Femur (tissue), 1 donor: ENCODE data around the gene WNK3.
"Not testable (repeated sequence)": the region's sequence is repeated elsewhere in the genome, so short reads cannot be mapped to it uniquely, and the experiment has no call there.

Experiments
- DNase-seq: peaks from one replicate; pipeline ENCODE4 v3.0.0-alpha.2; 2017

Gene WNK3

DNA sequence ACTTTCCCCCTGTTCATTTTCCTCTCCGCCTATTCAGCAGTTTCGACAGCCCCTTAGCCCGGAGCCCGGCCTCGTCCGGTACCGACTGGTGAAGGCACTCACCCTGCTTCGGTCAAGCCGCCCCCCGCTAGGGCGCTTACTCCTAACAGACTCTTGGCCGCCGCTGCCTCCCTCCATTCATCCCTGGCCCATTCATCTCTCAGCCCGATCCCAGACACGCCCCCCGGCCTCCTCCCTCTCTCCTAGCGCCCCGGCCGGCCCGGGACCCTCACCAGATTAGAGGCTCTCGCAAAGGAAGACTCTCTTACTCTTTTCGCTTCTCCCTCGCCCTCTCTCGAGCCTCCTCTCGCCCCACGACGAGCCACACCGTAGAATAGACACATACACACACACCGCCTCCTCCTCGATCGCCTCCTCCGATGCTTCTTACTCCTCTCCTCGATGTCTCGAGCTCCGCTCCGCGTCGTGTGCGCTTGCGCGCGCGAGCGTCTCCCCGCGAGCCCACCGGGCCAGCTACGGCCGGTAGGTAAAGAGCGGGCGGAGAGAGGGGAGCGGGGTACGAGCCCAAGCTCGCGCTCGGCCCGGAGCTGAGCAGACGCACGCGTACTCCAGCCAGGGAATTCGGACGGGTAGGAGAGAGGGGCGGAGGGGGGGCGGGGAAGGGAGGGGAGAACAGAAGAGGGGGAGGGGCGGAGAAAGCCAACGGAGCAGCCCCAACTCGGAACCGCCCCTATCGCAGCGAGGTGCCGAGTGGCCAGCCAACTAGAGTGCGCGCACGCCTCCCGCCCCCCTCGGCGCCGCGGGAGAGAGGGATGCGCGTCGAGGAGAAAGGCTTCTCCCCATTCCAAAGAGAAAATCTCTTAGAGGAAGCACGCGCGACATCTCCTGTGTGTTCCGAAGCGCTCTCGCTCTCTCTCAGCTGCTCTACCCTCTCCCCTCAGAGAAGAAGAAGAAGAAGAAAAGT is at the start of gene WNK3:
Gene WNK3 (minus strand): TSS at position 633 of the 964 bp plus-strand sequence.
- peak; percentile 93 for DNase-seq

GRCh38 chrX:54407266-54407665 is 49.4 kb upstream of the WNK3 start:
- no peak for DNase-seq

DNA sequence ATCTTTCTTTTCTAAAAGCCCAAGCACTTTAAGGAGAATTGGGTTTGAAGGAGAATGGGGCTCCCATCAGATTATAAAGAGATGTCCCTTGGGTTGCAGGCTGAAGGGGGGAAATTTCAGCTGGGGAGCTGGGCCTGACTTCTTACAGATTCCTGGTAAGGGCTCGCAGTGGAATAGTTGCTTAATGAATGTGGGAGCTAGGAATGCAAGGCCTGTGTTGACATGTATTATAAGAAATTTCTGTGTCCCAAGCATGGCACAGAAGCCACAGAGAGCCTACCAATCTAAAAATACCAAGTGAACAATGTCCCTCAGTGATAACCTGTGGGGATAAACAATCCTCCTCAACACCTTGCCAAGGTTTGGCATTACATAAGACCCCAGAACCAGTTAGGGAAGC is 39.3 kb upstream of the WNK3 start:
- no peak for DNase-seq

DNA sequence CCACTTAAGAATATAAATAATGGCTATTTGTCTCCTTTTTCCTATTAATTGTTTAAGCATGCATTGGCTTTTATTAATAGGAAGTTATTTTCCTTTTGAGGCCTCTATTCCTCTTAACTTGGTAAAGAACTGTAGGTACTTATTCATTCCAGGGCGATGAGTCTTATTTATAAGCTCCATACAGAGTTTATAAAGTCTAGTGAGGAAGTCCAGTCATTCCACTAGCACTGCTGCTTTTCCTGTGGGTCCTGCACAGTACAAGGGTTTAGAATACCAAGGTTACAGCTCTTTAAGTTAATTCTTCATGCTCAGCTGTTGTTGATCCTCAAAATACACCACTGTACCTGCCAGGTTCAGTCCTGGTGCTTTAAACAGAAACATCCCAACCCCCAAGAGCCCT is 28.5 kb upstream of the WNK3 start:
- no peak for DNase-seq

GRCh38 chrX:54384661-54385060 is 26.8 kb upstream of the WNK3 start:
- not testable (repeated sequence) for DNase-seq

- DNase-seq = no peak
These were observed 1.6 kb upstream of the WNK3 start for GRCh38 chrX:54359408-54359807.

GRCh38 chrX:54358424-54359211 is 772 bp upstream of the WNK3 start:
- peak; percentile 82 for DNase-seq

DNA sequence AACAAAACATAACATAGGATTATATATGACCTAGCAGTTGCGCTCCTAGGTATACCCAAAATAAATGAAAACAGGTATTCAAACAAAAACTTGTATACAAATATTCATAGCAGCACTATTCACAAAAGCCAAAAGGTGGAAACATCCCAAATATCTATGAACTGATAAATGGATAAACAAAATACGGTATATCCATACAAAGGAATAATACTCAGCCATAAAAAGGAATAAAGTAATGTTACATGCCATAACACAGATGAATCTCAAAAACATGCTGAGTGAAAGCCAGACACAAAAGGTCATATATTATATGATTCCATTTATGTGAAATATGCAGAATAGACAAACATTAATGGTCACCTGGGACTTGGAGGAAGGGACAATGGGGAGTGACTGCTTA is 5.2 kb downstream of the WNK3 start:
- no peak for DNase-seq

- DNase-seq = not testable (repeated sequence)
These were observed 20.5 kb downstream of the WNK3 start for GRCh38 chrX:54337383-54337782.

DNA sequence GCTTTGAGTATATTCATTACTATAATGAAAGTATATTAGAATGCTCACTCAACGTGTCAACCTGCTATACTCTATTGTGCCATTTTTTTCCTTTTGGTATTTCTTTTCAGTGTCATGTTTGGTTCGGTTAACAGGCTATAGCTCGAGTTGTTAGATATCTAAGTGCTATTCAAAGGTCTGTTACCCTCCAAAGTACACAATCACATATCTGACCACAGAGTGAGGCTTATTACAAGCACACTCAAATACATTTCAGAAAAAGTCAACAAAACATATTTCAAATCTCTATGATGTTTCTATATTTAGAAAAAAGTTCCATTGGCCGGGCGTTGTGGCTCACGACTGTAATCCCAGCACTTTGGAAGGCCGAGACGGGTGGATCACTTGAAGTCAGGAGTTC is 32.8 kb downstream of the WNK3 start:
- no peak for DNase-seq

- no peak for DNase-seq
These were observed 37.8 kb downstream of the WNK3 start for GRCh38 chrX:54320067-54320466.

GRCh38 chrX:54306379-54306778 is 51.5 kb downstream of the WNK3 start:
- DNase-seq = no peak

DNA sequence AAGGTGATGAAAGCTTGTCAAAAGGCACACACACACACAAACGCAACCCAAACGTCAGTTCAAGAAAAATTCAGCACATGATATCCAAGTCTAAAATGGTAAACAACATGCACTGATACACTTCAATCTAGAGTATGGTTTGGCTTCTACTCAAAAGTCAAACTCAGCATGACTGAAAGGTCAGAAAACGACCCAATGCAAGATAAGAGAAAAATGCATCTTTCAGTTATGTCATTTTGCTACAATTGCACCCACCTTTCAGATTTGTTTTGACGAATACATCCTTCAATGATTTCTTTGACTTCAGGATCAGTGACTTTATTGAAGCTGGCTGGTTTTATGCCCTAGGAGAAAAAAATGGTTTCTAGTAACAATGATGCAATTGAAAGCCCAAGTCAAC is 56.3 kb downstream of the WNK3 start:
- DNase-seq = no peak

GRCh38 chrX:54294306-54294705 is 63.5 kb downstream of the WNK3 start:
- DNase-seq = no peak

DNA sequence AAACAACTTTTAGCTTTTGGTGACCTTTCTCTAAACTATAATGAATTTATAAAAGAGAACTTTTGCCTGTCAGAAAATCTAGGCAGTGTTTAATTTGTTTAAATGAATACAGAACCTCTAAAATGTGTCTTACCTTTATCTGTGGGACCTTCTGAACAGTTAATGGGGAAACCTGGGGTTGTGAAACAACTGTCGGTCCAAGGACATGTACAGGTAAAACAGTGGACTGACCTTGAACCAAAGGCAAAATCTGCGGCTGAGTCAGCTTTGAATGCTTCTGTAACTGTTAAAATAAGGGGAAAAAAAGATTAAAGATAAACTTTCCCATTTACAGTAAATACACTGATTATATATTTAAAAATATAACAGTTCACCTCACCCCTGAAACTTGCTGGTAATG is 65.1 kb downstream of the WNK3 start:
- no peak for DNase-seq

- DNase-seq = no peak
These were observed 66.1 kb downstream of the WNK3 start for GRCh38 chrX:54291758-54292157.

DNA sequence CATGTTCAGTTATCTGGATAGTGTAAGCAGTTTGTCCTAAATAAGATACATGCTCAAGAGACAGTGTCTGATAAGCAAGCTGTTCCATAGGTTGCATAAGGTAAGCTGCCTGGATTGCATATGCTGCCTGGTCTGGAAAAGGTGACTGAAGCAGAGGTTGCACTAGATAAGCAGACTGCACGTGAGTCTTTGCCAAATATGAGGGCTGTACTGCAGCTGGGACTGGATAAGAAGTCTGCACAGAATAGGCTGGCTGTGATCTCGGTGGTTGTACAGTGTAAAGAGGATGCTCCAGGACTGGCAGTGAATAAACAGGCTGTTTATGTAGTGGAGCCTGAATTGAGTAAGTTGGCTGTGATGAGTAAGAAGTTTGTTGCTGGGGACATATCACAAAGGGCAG is 68.9 kb downstream of the WNK3 start:
- DNase-seq = no peak

GRCh38 chrX:54288277-54288676 is 69.6 kb downstream of the WNK3 start:
- DNase-seq = no peak

DNA sequence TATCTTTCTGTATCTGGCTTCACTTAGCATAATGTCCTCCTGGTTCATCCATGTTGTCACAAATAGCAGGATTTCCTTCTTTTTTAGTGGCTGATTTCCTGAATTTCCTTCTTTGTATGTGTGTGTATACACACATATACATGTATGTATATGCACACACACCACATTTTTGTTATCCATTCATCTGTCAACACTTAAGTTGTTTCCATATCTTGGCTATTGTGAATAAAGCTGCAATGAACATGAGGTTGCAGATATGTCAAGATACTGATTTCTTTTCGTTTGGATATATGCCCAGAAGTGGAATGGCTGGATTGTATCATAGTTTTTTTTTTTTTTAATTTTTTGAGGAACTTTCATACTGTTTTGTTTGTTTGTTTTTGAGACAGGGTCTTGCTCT is 76.2 kb downstream of the WNK3 start:
- no peak for DNase-seq

DNA sequence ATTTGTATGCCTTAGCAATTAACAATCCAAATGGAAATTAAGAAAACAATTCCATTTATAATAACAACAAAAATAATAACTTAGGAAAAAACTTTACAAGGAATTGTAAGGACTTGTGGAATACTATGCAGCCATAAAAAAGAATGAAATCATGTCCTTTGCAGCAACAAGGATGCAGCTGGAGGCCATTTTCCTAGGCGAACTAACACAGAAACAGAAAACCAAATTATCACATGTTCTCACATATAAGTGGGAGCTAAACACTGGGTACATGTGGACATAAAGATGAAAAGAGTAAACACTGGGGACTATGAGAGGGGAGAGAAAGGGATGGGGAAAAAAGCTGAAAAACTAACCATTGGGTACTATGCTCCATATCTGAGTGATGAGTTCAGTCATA is 77.4 kb downstream of the WNK3 start:
- DNase-seq = no peak

GRCh38 chrX:54271664-54272063 is 86.2 kb downstream of the WNK3 start:
- DNase-seq = no peak

DNA sequence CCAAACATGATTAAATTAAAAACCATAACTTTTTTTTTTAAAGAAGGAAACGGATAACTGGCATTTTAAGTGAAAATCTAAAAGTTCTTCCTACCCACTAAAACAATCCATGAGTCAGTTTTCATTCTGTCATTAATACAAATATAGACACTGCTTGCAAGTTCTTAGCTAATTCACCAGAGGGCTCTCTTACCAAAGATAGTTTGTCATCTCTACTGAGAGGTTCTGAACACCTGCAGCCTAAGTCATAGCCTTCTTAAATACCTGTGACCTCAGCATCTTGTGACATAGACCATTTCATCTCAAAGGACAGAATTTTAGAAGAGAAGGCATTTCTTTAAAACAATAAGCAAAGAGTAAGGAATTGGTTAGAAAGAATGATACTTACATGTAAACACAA is 109.5 kb downstream of the WNK3 start:
- DNase-seq = no peak

DNA sequence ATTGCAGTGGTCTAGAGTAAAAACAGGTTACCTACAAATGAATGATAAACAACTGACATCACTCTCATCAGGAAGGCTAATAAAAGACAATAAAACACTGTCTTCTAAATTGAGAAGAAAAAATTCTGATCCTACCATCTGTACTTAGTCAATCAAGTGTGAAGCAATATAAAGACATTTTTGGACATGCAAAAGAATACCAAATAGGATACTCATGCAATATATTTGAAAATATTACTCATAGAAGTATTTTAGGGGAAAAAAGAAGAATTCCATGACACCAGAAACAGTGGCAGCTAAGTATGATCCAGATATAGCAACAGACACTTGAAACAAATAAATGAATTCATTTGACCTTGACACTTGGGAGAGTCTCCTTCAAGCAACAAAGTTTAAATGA is 111.0 kb downstream of the WNK3 start:
- no peak for DNase-seq

GRCh38 chrX:54238588-54238987 is 119.3 kb downstream of the WNK3 start:
- DNase-seq = no peak
